HG03442 (cell line): Measurements from ENCODE around the gene LMNA.
A peak's percentile ranks its signal among the peaks of the same experiment; 100 is the strongest.

Experiments
- ATAC-seq: cut with Tn5 transposase; IDR thresholded peaks from one replicate; pipeline ENCODE4 v1.9.1; 2021; ENCODE audit warnings: mild to moderate bottlenecking, moderate library complexity; ENCODE audit not compliant: unreplicated experiment

LMNA gene

GRCh38 chr1:156135930-156136871, 21.7 kb downstream of the LMNA start:
- no peak for ATAC-seq

GRCh38 chr1:156136970-156137483, 22.5 kb downstream of the LMNA start:
- no peak for ATAC-seq

- no peak for ATAC-seq
Measured at GRCh38 chr1:156138458-156138867, 24.0 kb downstream of the LMNA start.

GRCh38 chr1:156140879-156141707, 26.6 kb downstream of the LMNA start:
- ATAC-seq, result no peak

- ATAC-seq, result no peak
Measured at GRCh38 chr1:156143765-156144489, 29.4 kb downstream of the LMNA start.

GRCh38 chr1:156144742-156145141, 30.2 kb downstream of the LMNA start:
- ATAC-seq, result no peak

GRCh38 chr1:156145650-156146019, 31.1 kb downstream of the LMNA start:
- ATAC-seq, result no peak

GRCh38 chr1:156146020-156146768, 31.7 kb downstream of the LMNA start:
- ATAC-seq, result no peak

GRCh38 chr1:156146769-156147405, 32.4 kb downstream of the LMNA start:
- ATAC-seq, result no peak

- ATAC-seq, result no peak
Measured at GRCh38 chr1:156148216-156148615, 33.7 kb downstream of the LMNA start.

- ATAC-seq, result peak; percentile 33
Measured at GRCh38 chr1:156149374-156150332, 35.1 kb downstream of the LMNA start.

- ATAC-seq, result no peak
Measured at GRCh38 chr1:156150333-156151011, 36.0 kb downstream of the LMNA start.

- no peak for ATAC-seq
Measured at GRCh38 chr1:156151093-156151688, 36.7 kb downstream of the LMNA start.

GRCh38 chr1:156152628-156153027, 38.1 kb downstream of the LMNA start:
- ATAC-seq, result no peak

- ATAC-seq, result no peak
Measured at GRCh38 chr1:156153362-156153761, 38.9 kb downstream of the LMNA start, which contains the start of gene SEMA4A. TSS of gene SEMA4A (plus strand) at chr1:156153585. CDS start at chr1:156154579, 994 bp downstream.

GRCh38 chr1:156154317-156154749, 39.8 kb downstream of the LMNA start:
- ATAC-seq, result peak; percentile 45

- ATAC-seq, result no peak
Measured at GRCh38 chr1:156155756-156156510, 41.4 kb downstream of the LMNA start.
